HFFc6 (cell line): Measurements from ENCODE around the gene SSH3. TPM values are rescaled to one million over a fixed set of nuclear protein-coding genes. Genes with fewer than 3 reads are reported as not detected.
A peak's percentile ranks its signal among the peaks of the same experiment; 100 is the strongest.

ENCODE experiments used
- DNase-seq: peaks from one replicate; pipeline ENCODE4 v3.0.0-alpha.2; 2018
- H3K27ac Mint-ChIP-seq: 2 replicates; pipeline ENCODE4 v1.8.0; 2020; ENCODE audit warnings: mild to moderate bottlenecking, mixed read lengths
- H3K27me3 Mint-ChIP-seq: 2 replicates; pipeline ENCODE4 v1.8.0; 2021; ENCODE audit warnings: mild to moderate bottlenecking, moderate library complexity, mixed read lengths; ENCODE audit not compliant: insufficient read depth
- H3K36me3 Mint-ChIP-seq: 2 replicates; pipeline ENCODE4 v1.8.0; 2021; ENCODE audit warnings: low read depth, mixed read lengths
- H3K4me1 Mint-ChIP-seq: 2 replicates; pipeline ENCODE4 v1.8.0; 2020; ENCODE audit warnings: low read depth, mixed read lengths
- H3K4me3 Mint-ChIP-seq: 2 replicates; pipeline ENCODE4 v1.8.0; 2020; ENCODE audit warnings: mild to moderate bottlenecking, moderate library complexity, mixed read lengths
- H3K9me3 Mint-ChIP-seq: 2 replicates; pipeline ENCODE4 v1.8.0; 2020; ENCODE audit warnings: mild to moderate bottlenecking, mixed read lengths
- total RNA-seq, 6 experiments: library from RNA; stranded (reverse); fragmentation: NEBNext Ultra II Directional; extraction: Animal tissue kit (Norgen Biotek cat#: 25700); gene quantifications; 2 replicates in 1 of 6; 3 replicates in 5 of 6; pipeline ENCODE4 v1.2.3, GENCODE V29; 2021
- TF ChIP-seq, protein P1 (sequence below): fragments of 200-600 bp; sonication (generic); IDR thresholded peaks from 2 replicates; pipeline ENCODE4 v1.5.0; 2021; ENCODE audit warnings: antibody characterized with exemption, mild to moderate bottlenecking

The SSH3 gene
- total RNA-seq, 6 experiments from 2014 or later, result 17.0 to 28.7 (median 22.6) TPM

GRCh38 chr11:67301951-67302516, 1.3 kb upstream of the SSH3 start:
- no peaks in the 10 kb centered on the region for H3K27me3 Mint-ChIP-seq
- H3K36me3 Mint-ChIP-seq, result peaks cover 7% of the 10 kb centered on the region
- TF ChIP-seq, protein P1, sequence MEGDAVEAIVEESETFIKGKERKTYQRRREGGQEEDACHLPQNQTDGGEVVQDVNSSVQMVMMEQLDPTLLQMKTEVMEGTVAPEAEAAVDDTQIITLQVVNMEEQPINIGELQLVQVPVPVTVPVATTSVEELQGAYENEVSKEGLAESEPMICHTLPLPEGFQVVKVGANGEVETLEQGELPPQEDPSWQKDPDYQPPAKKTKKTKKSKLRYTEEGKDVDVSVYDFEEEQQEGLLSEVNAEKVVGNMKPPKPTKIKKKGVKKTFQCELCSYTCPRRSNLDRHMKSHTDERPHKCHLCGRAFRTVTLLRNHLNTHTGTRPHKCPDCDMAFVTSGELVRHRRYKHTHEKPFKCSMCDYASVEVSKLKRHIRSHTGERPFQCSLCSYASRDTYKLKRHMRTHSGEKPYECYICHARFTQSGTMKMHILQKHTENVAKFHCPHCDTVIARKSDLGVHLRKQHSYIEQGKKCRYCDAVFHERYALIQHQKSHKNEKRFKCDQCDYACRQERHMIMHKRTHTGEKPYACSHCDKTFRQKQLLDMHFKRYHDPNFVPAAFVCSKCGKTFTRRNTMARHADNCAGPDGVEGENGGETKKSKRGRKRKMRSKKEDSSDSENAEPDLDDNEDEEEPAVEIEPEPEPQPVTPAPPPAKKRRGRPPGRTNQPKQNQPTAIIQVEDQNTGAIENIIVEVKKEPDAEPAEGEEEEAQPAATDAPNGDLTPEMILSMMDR, result no peak
- no peak for DNase-seq
- 0 out of 2 replicates have a peak, but pooled peaks cover 1% of the 10 kb centered on the region for H3K9me3 Mint-ChIP-seq
- no peak overlapping the region for H3K27ac Mint-ChIP-seq
- H3K4me1 Mint-ChIP-seq, result peaks cover 5% of the 10 kb centered on the region; the same call in 1 of the 2 replicates
- peak overlapping the region; percentile 30; the same call in 1 of the 2 replicates for H3K4me3 Mint-ChIP-seq

DNA sequence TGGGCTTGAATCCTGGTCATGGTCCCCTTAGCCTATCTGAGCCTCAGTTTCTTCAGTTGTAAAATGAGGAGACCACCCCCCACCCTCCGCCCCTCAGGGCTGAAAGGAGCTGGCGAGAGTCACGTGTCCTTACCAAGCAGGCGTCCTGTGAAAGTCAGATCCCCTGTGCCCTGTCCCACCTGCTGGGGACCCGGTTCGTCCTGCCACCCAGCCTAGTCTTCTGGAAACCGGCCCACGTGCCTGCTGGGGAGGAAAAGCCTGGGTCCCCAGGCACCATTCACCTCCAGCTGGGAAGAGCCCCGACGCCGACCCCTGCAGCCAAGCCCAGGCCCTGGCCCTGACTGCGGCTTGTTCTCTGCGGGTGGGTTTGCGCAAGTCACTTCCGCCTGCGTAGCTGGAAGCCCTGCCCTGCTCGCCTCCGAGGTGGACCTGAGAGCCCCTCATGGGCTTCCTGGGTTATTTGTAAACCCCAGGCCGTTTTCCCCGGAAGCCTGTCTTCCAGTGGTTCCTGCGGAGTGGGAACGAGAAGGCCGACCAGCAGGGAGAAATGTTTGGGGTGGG, 679 bp upstream of the SSH3 start:
- Mint-ChIP-seq H3K36me3 (peaks cover 5% of the 10 kb centered on the region), H3K4me1 (peaks cover 5% of the 10 kb centered on the region; the same call in 1 of the 2 replicates), H3K27ac (peak overlapping the region; percentile 18; the same call in 1 of the 2 replicates), H3K4me3 (peak overlapping the region; percentile 30; the same call in 1 of the 2 replicates), H3K27me3 (no peaks in the 10 kb centered on the region), H3K9me3 (no peaks in the 10 kb centered on the region)
- TF ChIP-seq, protein P1, result no peak
- DNase-seq, result no peak

- TF ChIP-seq, protein P1, result no peak
- peak overlapping the region; percentile 65 for H3K4me3 Mint-ChIP-seq
- no peaks in the 10 kb centered on the region; the same call in 1 of the 2 replicates for H3K36me3 Mint-ChIP-seq
- no peak overlapping the region for H3K27ac Mint-ChIP-seq
- no peaks in the 10 kb centered on the region for H3K9me3 Mint-ChIP-seq
- DNase-seq, result no peak
- no peaks in the 10 kb centered on the region for H3K27me3 Mint-ChIP-seq
- H3K4me1 Mint-ChIP-seq, result peaks cover 5% of the 10 kb centered on the region; the same call in 1 of the 2 replicates
Measured at GRCh38 chr11:67303835-67304411, 593 bp downstream of the SSH3 start.

- no peak overlapping the region for H3K27ac Mint-ChIP-seq
- H3K36me3 Mint-ChIP-seq, result no peaks in the 10 kb centered on the region; the same call in 1 of the 2 replicates
- H3K27me3 Mint-ChIP-seq, result no peaks in the 10 kb centered on the region
- peak overlapping the region; percentile 65 for H3K4me3 Mint-ChIP-seq
- peaks cover 5% of the 10 kb centered on the region; the same call in 1 of the 2 replicates for H3K4me1 Mint-ChIP-seq
- no peak for DNase-seq
- TF ChIP-seq, protein P1, result no peak
- no peaks in the 10 kb centered on the region for H3K9me3 Mint-ChIP-seq
Measured at GRCh38 chr11:67304511-67305113, 1.3 kb downstream of the SSH3 start.

DNA sequence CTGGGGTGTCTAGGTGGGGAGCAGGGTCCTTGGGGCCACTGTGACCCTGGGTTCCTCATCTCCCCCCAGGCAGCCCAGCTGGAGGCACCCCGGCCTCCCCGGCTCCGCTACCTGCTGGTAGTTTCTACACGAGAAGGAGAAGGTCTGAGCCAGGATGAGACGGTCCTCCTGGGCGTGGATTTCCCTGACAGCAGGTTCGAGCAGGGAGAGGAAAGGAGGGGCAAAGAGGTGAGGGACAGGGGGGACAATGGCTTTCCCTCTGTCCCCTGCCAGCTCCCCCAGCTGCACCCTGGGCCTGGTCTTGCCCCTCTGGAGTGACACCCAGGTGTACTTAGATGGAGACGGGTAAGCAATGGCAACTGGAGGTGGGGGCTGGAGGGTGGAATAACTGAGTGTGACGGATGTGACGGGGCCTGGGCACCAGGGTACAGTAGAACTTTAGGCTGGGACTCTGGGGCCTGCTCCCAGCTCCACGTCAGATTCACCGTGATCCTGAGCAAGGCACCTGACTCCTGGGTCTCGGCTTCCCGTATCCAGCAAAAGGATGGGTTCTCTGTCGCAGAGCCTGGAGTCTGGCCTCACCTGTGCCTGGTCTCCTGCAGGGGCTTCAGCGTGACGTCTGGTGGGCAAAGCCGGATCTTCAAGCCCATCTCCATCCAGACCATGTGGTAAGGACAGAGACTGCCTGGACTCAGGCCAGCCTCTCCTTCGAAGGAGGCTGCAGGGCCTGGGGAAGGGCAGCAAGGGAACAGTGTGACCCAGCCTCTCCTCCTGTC, 3.6 kb downstream of the SSH3 start:
- no peak for DNase-seq
- peaks cover 5% of the 10 kb centered on the region; the same call in 1 of the 2 replicates for H3K4me1 Mint-ChIP-seq
- no peaks in the 10 kb centered on the region for H3K27me3 Mint-ChIP-seq
- no peaks in the 10 kb centered on the region for H3K9me3 Mint-ChIP-seq
- TF ChIP-seq, protein P1, result no peak
- no peak overlapping the region for H3K4me3 Mint-ChIP-seq
- H3K27ac Mint-ChIP-seq, result no peak overlapping the region
- H3K36me3 Mint-ChIP-seq, result no peaks in the 10 kb centered on the region; the same call in 1 of the 2 replicates
